ENCODE results near the gene NTSR1. TPM values are rescaled to one million over a fixed set of nuclear protein-coding genes. Genes with fewer than 3 reads are reported as not detected.

The NTSR1 gene
- total RNA-seq, 1 experiment from 2014 or later, result 15.9 TPM

- H3K27me3 ChIP-seq (replicated peaks; ENCODE audit: insufficient read depth, low read depth, low read length, poor library complexity), result no peaks in the 10 kb centered on the region
- POLR2A ChIA-PET (ENCODE audit: low non-redundant PET), result no interaction called here
- CTCF ChIA-PET, result no interaction called here
- H3K4me1 ChIP-seq (ENCODE audit: insufficient read depth, low read length, poor library complexity, severe bottlenecking), result no peaks in the 10 kb centered on the region
- DNase-seq (ENCODE audit: low spot score), result no peak
- no peak overlapping the region for H3K27ac ChIP-seq (ENCODE audit: low read depth, low read length, poor library complexity, severe bottlenecking)
- BruUV-seq (replicated peaks), result no TSS peak
- intact Hi-C loops (cut with micrococcal nuclease; ENCODE audit: unreplicated experiment), result no loop called here
- TF ChIP-seq EZH2 (IDR thresholded peaks at IDR 0.05; ENCODE audit: borderline replicate concordance, low read depth, low read length, poor library complexity, severe bottlenecking), result no peak
- TF ChIP-seq CTCF (conservative IDR thresholded peaks at IDR 0.05; ENCODE audit: low read depth, low read length), result no peak
- no peak overlapping the region for H3K4me3 ChIP-seq (ENCODE audit: low read depth, low read length, poor library complexity, severe bottlenecking)
- H3K9me3 ChIP-seq (ENCODE audit: low read depth, low read length, poor library complexity, severe bottlenecking), result peaks cover 15% of the 10 kb centered on the region
- no peaks in the 10 kb centered on the region for H3K36me3 ChIP-seq (ENCODE audit: insufficient read depth, low read length, poor library complexity, severe bottlenecking)
Observed at GRCh38 chr20:62716941-62717310, 8.3 kb downstream of the NTSR1 start.

GRCh38 chr20:62717933-62718332, 9.3 kb downstream of the NTSR1 start:
- Histone ChIP-seq H3K4me1 (ENCODE audit: insufficient read depth, low read length, poor library complexity, severe bottlenecking) (no peaks in the 10 kb centered on the region), H3K27ac (ENCODE audit: low read depth, low read length, poor library complexity, severe bottlenecking) (no peak overlapping the region), H3K27me3 (replicated peaks; ENCODE audit: insufficient read depth, low read depth, low read length, poor library complexity) (no peaks in the 10 kb centered on the region), H3K4me3 (ENCODE audit: low read depth, low read length, poor library complexity, severe bottlenecking) (no peak overlapping the region), H3K9me3 (ENCODE audit: low read depth, low read length, poor library complexity, severe bottlenecking) (peaks cover 15% of the 10 kb centered on the region), H3K36me3 (ENCODE audit: insufficient read depth, low read length, poor library complexity, severe bottlenecking) (no peaks in the 10 kb centered on the region)
- TF ChIP-seq EZH2 (IDR thresholded peaks at IDR 0.05; ENCODE audit: borderline replicate concordance, low read depth, low read length, poor library complexity, severe bottlenecking), result no peak
- TF ChIP-seq CTCF (conservative IDR thresholded peaks at IDR 0.05; ENCODE audit: low read depth, low read length), result no peak
- DNase-seq (ENCODE audit: low spot score), result no peak
- ChIA-PET CTCF (no interaction called here), POLR2A (ENCODE audit: low non-redundant PET) (no interaction called here)
- no TSS peak for BruUV-seq (replicated peaks)
- intact Hi-C loops (cut with micrococcal nuclease; ENCODE audit: unreplicated experiment), result no loop called here

GRCh38 chr20:62718546-62718945, 9.9 kb downstream of the NTSR1 start:
- CTCF ChIA-PET, result no interaction called here
- POLR2A ChIA-PET (ENCODE audit: low non-redundant PET), result no interaction called here
- no peak overlapping the region for H3K27ac ChIP-seq (ENCODE audit: low read depth, low read length, poor library complexity, severe bottlenecking)

More at GRCh38 chr20:62718546-62718945, 9.9 kb downstream of the NTSR1 start:
- no peaks in the 10 kb centered on the region for H3K4me1 ChIP-seq (ENCODE audit: insufficient read depth, low read length, poor library complexity, severe bottlenecking)
- TF ChIP-seq EZH2 (IDR thresholded peaks at IDR 0.05; ENCODE audit: borderline replicate concordance, low read depth, low read length, poor library complexity, severe bottlenecking), result no peak
- TF ChIP-seq CTCF (conservative IDR thresholded peaks at IDR 0.05; ENCODE audit: low read depth, low read length), result no peak
- H3K9me3 ChIP-seq (ENCODE audit: low read depth, low read length, poor library complexity, severe bottlenecking), result peaks cover 15% of the 10 kb centered on the region
- BruUV-seq (replicated peaks), result no TSS peak
- no peak overlapping the region for H3K4me3 ChIP-seq (ENCODE audit: low read depth, low read length, poor library complexity, severe bottlenecking)
- H3K36me3 ChIP-seq (ENCODE audit: insufficient read depth, low read length, poor library complexity, severe bottlenecking), result no peaks in the 10 kb centered on the region
- intact Hi-C loops (cut with micrococcal nuclease; ENCODE audit: unreplicated experiment), result no loop called here
- H3K27me3 ChIP-seq (replicated peaks; ENCODE audit: insufficient read depth, low read depth, low read length, poor library complexity), result no peaks in the 10 kb centered on the region
- no peak for DNase-seq (ENCODE audit: low spot score)
